Heart right ventricle (tissue), 16 donors: ENCODE data around the gene COL17A1. TPM values are rescaled to one million over a fixed set of nuclear protein-coding genes. Genes with fewer than 3 reads are reported as not detected.
A peak's percentile ranks its signal among the peaks of the same experiment; 100 is the strongest.

Experiments used
- ATAC-seq, 8 donors: fragments of 200-7000 bp; cut with Tn5 transposase; one replicate each; pipeline ENCODE4 v1.9.1; 2020; ENCODE audit warnings: mild to moderate bottlenecking in 8 of 8, moderate library complexity in 8 of 8, moderate number of reproducible peaks in 1 of 8
- DNase-seq, 2 donors: peaks; one replicate each; pipeline ENCODE4 v3.0.0-alpha.2; 2020
- H3K27ac ChIP-seq, 10 donors: fragments of 200-600 bp; sonication (generic) in 2 of 10; one replicate each; pipeline versions ENCODE4 v1.5.0 to v1.8.0; 2020 to 2022; ENCODE audit warnings: mild to moderate bottlenecking in 3 of 10
- H3K27me3 ChIP-seq, 7 donors: fragments of 200-600 bp; one replicate each; pipeline ENCODE4 v1.8.0; 2021 to 2022; ENCODE audit warnings: mild to moderate bottlenecking in 2 of 7
- H3K36me3 ChIP-seq, 9 donors: fragments of 200-600 bp; sonication (generic) in 1 of 9; one replicate each; pipeline versions ENCODE4 v1.5.0 to v1.8.0; 2020 to 2022; ENCODE audit warnings: mild to moderate bottlenecking in 2 of 9
- H3K4me1 ChIP-seq, 9 donors: fragments of 200-600 bp; sonication (generic) in 1 of 9; one replicate each; pipeline versions ENCODE4 v1.5.0 to v1.8.0; 2020 to 2022; ENCODE audit warnings: mild to moderate bottlenecking in 4 of 9
- H3K4me3 ChIP-seq, 10 donors: fragments of 200-600 bp; sonication (generic) in 2 of 10; one replicate each; pipeline versions ENCODE4 v1.5.0 to v1.8.0; 2020 to 2022; ENCODE audit warnings: mild to moderate bottlenecking in 7 of 10, moderate library complexity in 2 of 10
- H3K9me3 ChIP-seq, 11 donors: fragments of 200-600 bp in 10 of 11; sonication (generic) in 2 of 11; one replicate each; pipeline versions ENCODE4 v1.5.0 to v1.8.0; 2013 to 2022; ENCODE audit warnings: mild to moderate bottlenecking in 2 of 11, control low read depth in 1 of 11, moderate library complexity in 1 of 11
- WGBS, 2 donors: extraction: QIAGEN DNeasy Blood & Tissue Kit; methylation state at CpG; one replicate each; pipeline ENCODE4 v1.1.7; 2013; ENCODE audit warnings: inconsistent platforms in 1 of 2; 5-methylcytosine and 5-hydroxymethylcytosine counted together
- intact Hi-C, 10 donors: fragments of 100-400 bp; cut with DNase I; formaldehyde crosslinking; loops; one replicate each; pipeline versions ENCODE4 v1.11.1 to v1.14.2; 2022
- microRNA-seq, 2 donors: library from miRNA; unstranded; fragments of <30 nt; microRNA quantifications; one replicate each; pipeline ENCODE4 v1.2.0, GENCODE V29; 2021
- polyA plus RNA-seq, 2 donors: library from polyadenylated mRNA; stranded (reverse); fragments of 200-250 nt; gene quantifications; one replicate each; pipeline ENCODE4 v1.2.3, GENCODE V29; 2013
- total RNA-seq, 10 donors: library from RNA; stranded (reverse); fragmentation: NEBNext Ultra II Directional in 3 of 10; extraction: Animal tissue kit (Norgen Biotek cat#: 25700) in 3 of 10; gene quantifications; one replicate each; pipeline versions ENCODE4 v1.2.1 to v1.2.4, GENCODE V29; 2021 to 2023
- TF ChIP-seq, protein P1 (sequence below), 9 donors: fragments of 200-600 bp; sonication (generic) in 2 of 9; IDR thresholded peaks; one replicate each; pipeline versions ENCODE4 v1.5.0 to v1.8.0; 2021 to 2022; ENCODE audit warnings: antibody characterized with exemption in 9 of 9, mild to moderate bottlenecking in 5 of 9, moderate library complexity in 1 of 9
- donor health status: Arrhythmogenic right ventricular cardiomyopathy.
- donor health status: ischemic (EF 13 %, LVEDD 7.1; RV severe dilation, severe dysfunction).
- donor health status: healthy with polysubstance abuse.
- donor health status: DM: no; HTN: yes; CAD: no.
- donor health status: DM: no; HTN: no; CAD: no.
- donor health status: ischemic (EF 25% LVEDD 6.9; RV normal size, moderate dysfunction).
- donor health status: ischemic (EF 25% LVEDD 5.7; RV mildly dilated, moderate dysfunction).
- donor health status: healthy.
- donor health status: DM: yes; HTN: yes; CAD: no.
- donor health status: Ischemic cardiomyopathy.
- donor health status: ischemic (EF 35%, LVEDD 5.7; RV mildly dilated, moderate dysfunction).
- donor health status: nonischemic (EF 11% LVEDD 7.7; RV severe dilation, severe dysfunction).
- donor health status: DM: yes; HTN: yes; CAD: no.
- donor health status: PGD.
- donor health status: ischemic (EF 29% LVEDD 5.4; RV normal size, mild dysfunction).
- donor health status: nonischemic (EF 23%, LVEDD 6.1; RV moderate dilation, normal function).

COL17A1 gene
- total and polyA plus RNA-seq, 12 donors: 0.10 to 0.39 (median 0.16) TPM; not detected in 6

DNA sequence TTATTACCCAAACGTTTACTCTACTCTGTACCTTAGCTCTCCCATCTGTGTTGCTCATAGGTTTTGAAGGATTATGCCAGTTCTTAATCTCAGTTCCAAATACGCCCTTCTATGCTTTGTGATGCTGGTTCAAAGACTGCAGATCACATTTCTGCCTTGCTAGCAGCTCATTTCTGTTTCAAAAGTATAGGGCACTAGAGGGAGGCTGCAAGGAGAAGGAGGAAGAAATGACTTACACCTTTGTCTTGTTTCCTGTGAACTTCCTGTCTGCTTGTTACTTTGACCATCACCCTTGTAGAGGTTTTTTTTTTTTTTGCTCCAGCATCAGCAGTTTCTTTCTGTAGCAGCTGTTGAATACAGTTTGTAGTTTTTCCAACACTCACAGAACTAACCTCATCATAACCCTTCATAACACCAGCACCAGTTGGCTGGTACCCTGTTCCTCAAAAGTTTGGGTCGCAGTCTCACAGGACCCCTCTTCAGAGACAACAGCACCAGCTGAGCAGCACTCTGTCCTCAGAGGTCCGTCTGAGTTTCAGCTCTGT is 102.2 kb downstream of the COL17A1 start:
- Histone ChIP-seq H3K9me3 (peaks cover 0 to 5% (median 0%) of the 10 kb centered on the region in 11 donors), H3K27ac (peak overlapping the region in 4 of 10 donors; percentile 2 to 77 (median 24)), H3K36me3 (no peaks in the 10 kb centered on the region), H3K27me3 (no peaks in the 10 kb centered on the region), H3K4me1 (peaks cover 0 to 85% (median 32%) of the 10 kb centered on the region in 9 donors), H3K4me3 (peak overlapping the region in 1 of 10 donors; percentile 6)
- ATAC-seq (peak in 4 of 8 donors; percentile 25 to 54 (median 32)), DNase-seq (no peak)
- intact Hi-C loops: loop anchor here in 1 of 10 donors (10.0 kb wide), 1 partner anchor 99 kb away; no protein-coding TSS in a partner anchor
- TF ChIP-seq, protein P1, sequence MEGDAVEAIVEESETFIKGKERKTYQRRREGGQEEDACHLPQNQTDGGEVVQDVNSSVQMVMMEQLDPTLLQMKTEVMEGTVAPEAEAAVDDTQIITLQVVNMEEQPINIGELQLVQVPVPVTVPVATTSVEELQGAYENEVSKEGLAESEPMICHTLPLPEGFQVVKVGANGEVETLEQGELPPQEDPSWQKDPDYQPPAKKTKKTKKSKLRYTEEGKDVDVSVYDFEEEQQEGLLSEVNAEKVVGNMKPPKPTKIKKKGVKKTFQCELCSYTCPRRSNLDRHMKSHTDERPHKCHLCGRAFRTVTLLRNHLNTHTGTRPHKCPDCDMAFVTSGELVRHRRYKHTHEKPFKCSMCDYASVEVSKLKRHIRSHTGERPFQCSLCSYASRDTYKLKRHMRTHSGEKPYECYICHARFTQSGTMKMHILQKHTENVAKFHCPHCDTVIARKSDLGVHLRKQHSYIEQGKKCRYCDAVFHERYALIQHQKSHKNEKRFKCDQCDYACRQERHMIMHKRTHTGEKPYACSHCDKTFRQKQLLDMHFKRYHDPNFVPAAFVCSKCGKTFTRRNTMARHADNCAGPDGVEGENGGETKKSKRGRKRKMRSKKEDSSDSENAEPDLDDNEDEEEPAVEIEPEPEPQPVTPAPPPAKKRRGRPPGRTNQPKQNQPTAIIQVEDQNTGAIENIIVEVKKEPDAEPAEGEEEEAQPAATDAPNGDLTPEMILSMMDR (IDR thresholded peaks at IDR 0.05): no peak
- WGBS, 2 donors: 34 to 58% methylated on average over 4 of the region's 4 CpGs

DNA sequence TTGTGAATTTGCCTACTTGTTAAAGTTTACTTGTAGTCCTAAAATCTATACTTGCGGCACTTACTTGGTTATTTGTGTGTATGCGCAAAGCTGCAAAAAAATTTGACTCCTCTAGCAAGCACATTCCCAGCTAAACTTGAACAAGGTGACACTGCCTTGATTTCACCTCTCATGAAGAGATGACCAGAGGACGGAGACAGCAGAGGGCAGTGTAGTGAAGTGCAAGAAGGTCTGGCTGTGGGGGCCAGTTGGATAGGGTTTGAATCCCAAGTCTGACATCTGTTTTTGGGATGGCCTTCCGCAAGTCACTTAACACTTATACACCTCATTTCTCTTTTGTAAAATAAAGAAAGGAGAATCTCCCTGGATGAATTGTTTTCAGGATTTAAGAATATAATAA is 103.0 kb downstream of the COL17A1 start:
- intact Hi-C loops: loop anchor here in 1 of 10 donors (10.0 kb wide), 1 partner anchor 98 kb away; no protein-coding TSS in a partner anchor
- Histone ChIP-seq H3K4me1 (peaks cover 0 to 81% (median 26%) of the 10 kb centered on the region in 9 donors), H3K9me3 (peaks cover 0 to 5% (median 0%) of the 10 kb centered on the region in 11 donors), H3K36me3 (no peaks in the 10 kb centered on the region), H3K27me3 (no peaks in the 10 kb centered on the region), H3K4me3 (no peak overlapping the region), H3K27ac (peak overlapping the region in 2 of 10 donors; percentile 2 to 77)
- peak in 1 of 2 donors; percentile 17 for DNase-seq
- TF ChIP-seq, protein P1 (IDR thresholded peaks at IDR 0.05): peak in 4 of 9 donors; percentile 25 to 38 (median 34)
- WGBS, 2 donors: 91 to 92% methylated on average over 4 of the region's 4 CpGs
- peak in 3 of 8 donors; percentile 49 to 67 (median 59) for ATAC-seq

Small RNA genes within 50 kb of the gene (microRNA-seq; reads per million reads assigned to microRNA genes)
- gene MIR936: 0 reads per million in 2 donors

Other genes starting within 250 kb of the COL17A1 start
- 10 to 100 TPM; 30.6 to 44.9 (median 36.0) TPM for gene SH3PXD2A, start 230.3 kb downstream of the COL17A1 start, total RNA-seq
- 10 to 100 TPM in 1 of 2 donors, 1 to 10 TPM in 1; 6.9 to 14.2 TPM for gene SH3PXD2A, start 230.3 kb downstream of the COL17A1 start, polyA plus RNA-seq
- 10 to 100 TPM; 24.7 to 38.7 (median 31.4) TPM for gene STN1, start 167.7 kb downstream of the COL17A1 start, total RNA-seq
- gene STN1, start 167.7 kb downstream of the COL17A1 start, polyA plus RNA-seq: 10 to 100 TPM; 16.5 to 38.0 TPM
- 10 to 100 TPM; 30.4 to 63.6 (median 44.2) TPM for gene SLK, start 118.7 kb downstream of the COL17A1 start, total RNA-seq
- 10 to 100 TPM; 11.3 to 14.8 TPM for gene SLK, start 118.7 kb downstream of the COL17A1 start, polyA plus RNA-seq
- gene SFR1, start 36.3 kb upstream of the COL17A1 start, total RNA-seq: 10 to 100 TPM in 1 of 10 donors, 1 to 10 TPM in 9; 4.4 to 10.4 (median 6.7) TPM
- 10 to 100 TPM in 1 of 2 donors, 1 to 10 TPM in 1; 7.5 to 12.1 TPM for gene SFR1, start 36.3 kb upstream of the COL17A1 start, polyA plus RNA-seq
- gene CFAP43, start 146.5 kb upstream of the COL17A1 start, total RNA-seq: under 1 TPM in 4 of 10 donors, not detected in 6; 0.09 to 0.15 (median 0.12) TPM
- gene CFAP43, start 146.5 kb upstream of the COL17A1 start, polyA plus RNA-seq: under 1 TPM; 0.06 to 0.37 TPM
- 100 to 1,000 TPM; 161 to 372 (median 220) TPM for gene GSTO1, start 169.0 kb upstream of the COL17A1 start, total RNA-seq
- gene GSTO1, start 169.0 kb upstream of the COL17A1 start, polyA plus RNA-seq: 100 to 1,000 TPM; 339 to 570 TPM
- 1 to 10 TPM in 4 of 10 donors, under 1 TPM in 6; 0.57 to 1.6 (median 0.97) TPM for gene GSTO2, start 183.3 kb upstream of the COL17A1 start, total RNA-seq
- under 1 TPM; 0.25 to 0.51 TPM for gene GSTO2, start 183.3 kb upstream of the COL17A1 start, polyA plus RNA-seq